Posterior vena cava (tissue), 2 donors: ENCODE measurements around the gene PI16. TPM values are rescaled to one million over a fixed set of nuclear protein-coding genes. Genes with fewer than 3 reads are reported as not detected.
"Not testable (repeated sequence)": the region's sequence is repeated elsewhere in the genome, so short reads cannot be mapped to it uniquely, and the experiment has no call there.

ENCODE experiments used
- DNase-seq: peaks from one replicate; pipeline ENCODE4 v3.0.0-alpha.2; 2020; ENCODE audit warnings: low spot score
- intact Hi-C, 2 donors: fragments of 100-400 bp; cut with DNase I; formaldehyde crosslinking; loops; one replicate each; pipeline versions ENCODE4 v1.14.1 to v1.14.2; 2022 to 2023
- total RNA-seq, 2 donors: library from RNA; stranded (reverse); fragmentation: NEBNext Ultra II Directional; extraction: Animal tissue kit (Norgen Biotek cat#: 25700); gene quantifications; one replicate each; pipeline ENCODE4 v1.2.1, GENCODE V29; 2021
- donor health status: DM: yes; HTN: yes; CAD: no.
- donor health status: DM: yes; HTN: yes; CAD: no.

The PI16 gene
- total RNA-seq, 2 donors from 2014 or later, result 51.4 to 221 TPM

GRCh38 chr6:36980876-36981619, 26.5 kb downstream of the PI16 start:
- intact Hi-C loops, result no loop called here

GRCh38 chr6:36983538-36983937, 29.0 kb downstream of the PI16 start:
- DNase-seq, result no peak
- intact Hi-C loops, result no loop called here

More at GRCh38 chr6:36980876-36981619, 26.5 kb downstream of the PI16 start:
- DNase-seq, result no peak

GRCh38 chr6:36984581-36985416, 30.3 kb downstream of the PI16 start:
- intact Hi-C loops, result no loop called here
- DNase-seq, result no peak

GRCh38 chr6:36985417-36985807, 30.9 kb downstream of the PI16 start:
- intact Hi-C loops, result no loop called here

GRCh38 chr6:36985808-36986703, 31.5 kb downstream of the PI16 start, which contains the start of gene MTCH1:
Gene MTCH1, minus strand, starts transcription at chr6:36986196. Its CDS starts 23 bp downstream, at chr6:36986173.
- DNase-seq, result peak; percentile 97
- intact Hi-C loops, result no loop called here

More at GRCh38 chr6:36985417-36985807, 30.9 kb downstream of the PI16 start:
- DNase-seq, result no peak

GRCh38 chr6:36986704-36987047, 32.1 kb downstream of the PI16 start:
- no peak for DNase-seq
- intact Hi-C loops, result no loop called here

GRCh38 chr6:36989264-36989663, 34.7 kb downstream of the PI16 start:
- intact Hi-C loops, result no loop called here

GRCh38 chr6:36990401-36990800, 35.9 kb downstream of the PI16 start:
- DNase-seq, intact Hi-C loops: not testable (repeated sequence)

More at GRCh38 chr6:36989264-36989663, 34.7 kb downstream of the PI16 start:
- no peak for DNase-seq

GRCh38 chr6:36997811-36998722, 43.5 kb downstream of the PI16 start:
- intact Hi-C loops, result no loop called here
- no peak for DNase-seq

GRCh38 chr6:36998723-36999038, 44.1 kb downstream of the PI16 start:
- DNase-seq, result no peak
- intact Hi-C loops, result no loop called here

- no peak for DNase-seq
- intact Hi-C loops, result no loop called here
Observed at GRCh38 chr6:36999061-36999750, 44.7 kb downstream of the PI16 start.

GRCh38 chr6:36999751-37000125, 45.2 kb downstream of the PI16 start:
- DNase-seq, result no peak
- intact Hi-C loops, result loop anchor here in 1 of 2 donors (2.0 kb wide), 1 partner anchor 591 kb away; no protein-coding TSS in a partner anchor

- no peak for DNase-seq
- intact Hi-C loops, result no loop called here
Observed at GRCh38 chr6:37004044-37004980, 49.8 kb downstream of the PI16 start.

GRCh38 chr6:37005061-37005810, 50.7 kb downstream of the PI16 start, which contains the start of gene FGD2:
Gene FGD2, plus strand, starts transcription at chr6:37005655. Its CDS starts 163 bp downstream, at chr6:37005818.
- DNase-seq, result no peak
- intact Hi-C loops, result no loop called here

GRCh38 chr6:37005827-37006567, 51.5 kb downstream of the PI16 start:
- intact Hi-C loops, result no loop called here

More at GRCh38 chr6:37005827-37006567, 51.5 kb downstream of the PI16 start:
- no peak for DNase-seq
